ENCODE data around the gene LHX8.
"Not testable (repeated sequence)": the region's sequence is repeated elsewhere in the genome, so short reads cannot be mapped to it uniquely, and the experiment has no call there.

The LHX8 gene

GRCh38 chr1:75133750-75134646 is at the start of gene LHX8:
Gene LHX8 (plus strand): TSS chr1:75134388. CDS start chr1:75136615, 2,227 bp downstream.
- H3K4me1 ChIP-seq (ENCODE audit: control insufficient read depth in 5 of 5, insufficient read depth in 5 of 5, low read length in 5 of 5) = peaks cover 0 to 22% (median 18%) of the 10 kb centered on the region in 5 donors
- H3K9me3 ChIP-seq (ENCODE audit: control insufficient read depth in 5 of 5, low read length in 5 of 5) = no peaks in the 10 kb centered on the region
- H3K9ac ChIP-seq (ENCODE audit: low read length in 5 of 5) = no peak within 1 kb of the TSS
- peaks cover 62 to 91% (median 83%) of the 10 kb centered on the region in 5 donors for H3K27me3 ChIP-seq (ENCODE audit: control insufficient read depth in 5 of 5, insufficient read depth in 4 of 5, low read length in 5 of 5)
- no peak within 1 kb of the TSS for H3K27ac ChIP-seq (ENCODE audit: low read depth, low read length)
- peak within 1 kb of the TSS in 4 of 5 donors; percentile 47 to 55 (median 53) for H3K4me3 ChIP-seq (ENCODE audit: low read depth in 1 of 5, low read length in 5 of 5)
- no peaks in the 10 kb centered on the region for H3K36me3 ChIP-seq (ENCODE audit: control insufficient read depth in 5 of 5, insufficient read depth in 5 of 5, low read length in 5 of 5)

GRCh38 chr1:75085931-75086330 is 48.3 kb upstream of the LHX8 start:
- no peak overlapping the region for H3K4me3 ChIP-seq (ENCODE audit: low read depth in 1 of 5, low read length in 5 of 5)
- no peak overlapping the region for H3K27ac ChIP-seq (ENCODE audit: low read depth, low read length)
- peaks cover 0 to 3% (median 0%) of the 10 kb centered on the region in 5 donors for H3K27me3 ChIP-seq (ENCODE audit: control insufficient read depth in 5 of 5, insufficient read depth in 4 of 5, low read length in 5 of 5)
- no peaks in the 10 kb centered on the region for H3K36me3 ChIP-seq (ENCODE audit: control insufficient read depth in 5 of 5, insufficient read depth in 5 of 5, low read length in 5 of 5)
- H3K9me3 ChIP-seq (ENCODE audit: control insufficient read depth in 5 of 5, low read length in 5 of 5) = peaks cover 0 to 2% (median 0%) of the 10 kb centered on the region in 5 donors
- no peak overlapping the region for H3K9ac ChIP-seq (ENCODE audit: low read length in 5 of 5)
- no peaks in the 10 kb centered on the region for H3K4me1 ChIP-seq (ENCODE audit: control insufficient read depth in 5 of 5, insufficient read depth in 5 of 5, low read length in 5 of 5)

GRCh38 chr1:75087278-75087677 is 46.9 kb upstream of the LHX8 start:
- no peak overlapping the region for H3K9ac ChIP-seq (ENCODE audit: low read length in 5 of 5)
- H3K27ac ChIP-seq (ENCODE audit: low read depth, low read length) = no peak overlapping the region
- peaks cover 0 to 2% (median 0%) of the 10 kb centered on the region in 5 donors for H3K9me3 ChIP-seq (ENCODE audit: control insufficient read depth in 5 of 5, low read length in 5 of 5)
- peaks cover 0 to 3% (median 0%) of the 10 kb centered on the region in 5 donors for H3K27me3 ChIP-seq (ENCODE audit: control insufficient read depth in 5 of 5, insufficient read depth in 4 of 5, low read length in 5 of 5)
- H3K4me3 ChIP-seq (ENCODE audit: low read depth in 1 of 5, low read length in 5 of 5) = no peak overlapping the region
- no peaks in the 10 kb centered on the region for H3K36me3 ChIP-seq (ENCODE audit: control insufficient read depth in 5 of 5, insufficient read depth in 5 of 5, low read length in 5 of 5)
- no peaks in the 10 kb centered on the region for H3K4me1 ChIP-seq (ENCODE audit: control insufficient read depth in 5 of 5, insufficient read depth in 5 of 5, low read length in 5 of 5)

- Histone ChIP-seq H3K4me3 (ENCODE audit: low read depth in 1 of 5, low read length in 5 of 5) (no peak overlapping the region), H3K27me3 (ENCODE audit: control insufficient read depth in 5 of 5, insufficient read depth in 4 of 5, low read length in 5 of 5) (peaks cover 0 to 3% (median 0%) of the 10 kb centered on the region in 5 donors), H3K9me3 (ENCODE audit: control insufficient read depth in 5 of 5, low read length in 5 of 5) (peaks cover 0 to 5% (median 0%) of the 10 kb centered on the region in 5 donors), H3K27ac (ENCODE audit: low read depth, low read length) (no peak overlapping the region), H3K36me3 (ENCODE audit: control insufficient read depth in 5 of 5, insufficient read depth in 5 of 5, low read length in 5 of 5) (no peaks in the 10 kb centered on the region), H3K4me1 (ENCODE audit: control insufficient read depth in 5 of 5, insufficient read depth in 5 of 5, low read length in 5 of 5) (no peaks in the 10 kb centered on the region), H3K9ac (ENCODE audit: low read length in 5 of 5) (no peak overlapping the region)
Measured at GRCh38 chr1:75092141-75092540, 42.0 kb upstream of the LHX8 start.

- Histone ChIP-seq H3K4me1 (ENCODE audit: control insufficient read depth in 5 of 5, insufficient read depth in 5 of 5, low read length in 5 of 5) (no peaks in the 10 kb centered on the region), H3K4me3 (ENCODE audit: low read depth in 1 of 5, low read length in 5 of 5) (no peak overlapping the region), H3K9ac (ENCODE audit: low read length in 5 of 5) (no peak overlapping the region), H3K27ac (ENCODE audit: low read depth, low read length) (no peak overlapping the region), H3K9me3 (ENCODE audit: control insufficient read depth in 5 of 5, low read length in 5 of 5) (peaks cover 0 to 3% (median 0%) of the 10 kb centered on the region in 5 donors), H3K36me3 (ENCODE audit: control insufficient read depth in 5 of 5, insufficient read depth in 5 of 5, low read length in 5 of 5) (no peaks in the 10 kb centered on the region), H3K27me3 (ENCODE audit: control insufficient read depth in 5 of 5, insufficient read depth in 4 of 5, low read length in 5 of 5) (no peaks in the 10 kb centered on the region)
Measured at GRCh38 chr1:75097654-75098053, 36.5 kb upstream of the LHX8 start.

GRCh38 chr1:75099581-75099980 is 34.6 kb upstream of the LHX8 start:
- H3K36me3 ChIP-seq (ENCODE audit: control insufficient read depth in 5 of 5, insufficient read depth in 5 of 5, low read length in 5 of 5) = no peaks in the 10 kb centered on the region
- H3K9ac ChIP-seq (ENCODE audit: low read length in 5 of 5) = no peak overlapping the region
- no peaks in the 10 kb centered on the region for H3K9me3 ChIP-seq (ENCODE audit: control insufficient read depth in 5 of 5, low read length in 5 of 5)
- no peaks in the 10 kb centered on the region for H3K4me1 ChIP-seq (ENCODE audit: control insufficient read depth in 5 of 5, insufficient read depth in 5 of 5, low read length in 5 of 5)
- no peak overlapping the region for H3K27ac ChIP-seq (ENCODE audit: low read depth, low read length)
- no peak overlapping the region for H3K4me3 ChIP-seq (ENCODE audit: low read depth in 1 of 5, low read length in 5 of 5)
- H3K27me3 ChIP-seq (ENCODE audit: control insufficient read depth in 5 of 5, insufficient read depth in 4 of 5, low read length in 5 of 5) = no peaks in the 10 kb centered on the region

- no peak overlapping the region for H3K9ac ChIP-seq (ENCODE audit: low read length in 5 of 5)
- no peak overlapping the region for H3K27ac ChIP-seq (ENCODE audit: low read depth, low read length)
- no peak overlapping the region for H3K4me3 ChIP-seq (ENCODE audit: low read depth in 1 of 5, low read length in 5 of 5)
- no peaks in the 10 kb centered on the region for H3K36me3 ChIP-seq (ENCODE audit: control insufficient read depth in 5 of 5, insufficient read depth in 5 of 5, low read length in 5 of 5)
- no peaks in the 10 kb centered on the region for H3K27me3 ChIP-seq (ENCODE audit: control insufficient read depth in 5 of 5, insufficient read depth in 4 of 5, low read length in 5 of 5)
- H3K4me1 ChIP-seq (ENCODE audit: control insufficient read depth in 5 of 5, insufficient read depth in 5 of 5, low read length in 5 of 5) = no peaks in the 10 kb centered on the region
- H3K9me3 ChIP-seq (ENCODE audit: control insufficient read depth in 5 of 5, low read length in 5 of 5) = no peaks in the 10 kb centered on the region
Measured at GRCh38 chr1:75100481-75101092, 33.6 kb upstream of the LHX8 start.

GRCh38 chr1:75112362-75112951 is 21.7 kb upstream of the LHX8 start:
- not testable (repeated sequence) for H3K9me3 ChIP-seq (ENCODE audit: control insufficient read depth in 5 of 5, low read length in 5 of 5)

GRCh38 chr1:75115654-75116053 is 18.5 kb upstream of the LHX8 start:
- no peaks in the 10 kb centered on the region for H3K36me3 ChIP-seq (ENCODE audit: control insufficient read depth in 5 of 5, insufficient read depth in 5 of 5, low read length in 5 of 5)

More at GRCh38 chr1:75112362-75112951, 21.7 kb upstream of the LHX8 start:
- not testable (repeated sequence) for H3K4me3 ChIP-seq (ENCODE audit: low read depth in 1 of 5, low read length in 5 of 5); H3K4me1 ChIP-seq (ENCODE audit: control insufficient read depth in 5 of 5, insufficient read depth in 5 of 5, low read length in 5 of 5); H3K27ac ChIP-seq (ENCODE audit: low read depth, low read length); H3K27me3 ChIP-seq (ENCODE audit: control insufficient read depth in 5 of 5, insufficient read depth in 4 of 5, low read length in 5 of 5); H3K9ac ChIP-seq (ENCODE audit: low read length in 5 of 5); H3K36me3 ChIP-seq (ENCODE audit: control insufficient read depth in 5 of 5, insufficient read depth in 5 of 5, low read length in 5 of 5)

GRCh38 chr1:75123756-75124155 is 10.4 kb upstream of the LHX8 start:
- H3K4me3 ChIP-seq (ENCODE audit: low read depth in 1 of 5, low read length in 5 of 5) = no peak overlapping the region
- no peak overlapping the region for H3K9ac ChIP-seq (ENCODE audit: low read length in 5 of 5)
- peaks cover 30 to 46% (median 37%) of the 10 kb centered on the region in 5 donors for H3K27me3 ChIP-seq (ENCODE audit: control insufficient read depth in 5 of 5, insufficient read depth in 4 of 5, low read length in 5 of 5)
- no peaks in the 10 kb centered on the region for H3K36me3 ChIP-seq (ENCODE audit: control insufficient read depth in 5 of 5, insufficient read depth in 5 of 5, low read length in 5 of 5)
- H3K4me1 ChIP-seq (ENCODE audit: control insufficient read depth in 5 of 5, insufficient read depth in 5 of 5, low read length in 5 of 5) = peaks cover 0 to 4% (median 3%) of the 10 kb centered on the region in 5 donors
- H3K9me3 ChIP-seq (ENCODE audit: control insufficient read depth in 5 of 5, low read length in 5 of 5) = peaks cover 0 to 6% (median 0%) of the 10 kb centered on the region in 5 donors
- H3K27ac ChIP-seq (ENCODE audit: low read depth, low read length) = no peak overlapping the region

More at GRCh38 chr1:75115654-75116053, 18.5 kb upstream of the LHX8 start:
- Histone ChIP-seq H3K27me3 (ENCODE audit: control insufficient read depth in 5 of 5, insufficient read depth in 4 of 5, low read length in 5 of 5) (peaks cover 0 to 3% (median 0%) of the 10 kb centered on the region in 5 donors), H3K4me1 (ENCODE audit: control insufficient read depth in 5 of 5, insufficient read depth in 5 of 5, low read length in 5 of 5) (no peaks in the 10 kb centered on the region), H3K4me3 (ENCODE audit: low read depth in 1 of 5, low read length in 5 of 5) (no peak overlapping the region), H3K27ac (ENCODE audit: low read depth, low read length) (no peak overlapping the region), H3K9me3 (ENCODE audit: control insufficient read depth in 5 of 5, low read length in 5 of 5) (no peaks in the 10 kb centered on the region), H3K9ac (ENCODE audit: low read length in 5 of 5) (no peak overlapping the region)

All from subcutaneous abdominal adipose tissue (tissue), 5 donors.